AG09319 (cell line): ENCODE data around the gene TPBG.

ENCODE experiments used
- DNase-seq: peaks from one replicate; pipeline ENCODE4 v3.0.0-alpha.2; 2010; ENCODE audit warnings: low read depth; ENCODE audit errors: extremely low read depth
- TF ChIP-seq, protein P1 (sequence below): IDR thresholded peaks from 2 replicates; pipeline ENCODE4 v1.5.1; 2011; ENCODE audit warnings: low read depth, mild to moderate bottlenecking, inconsistent platforms, low read length, moderate library complexity

The TPBG gene

DNA sequence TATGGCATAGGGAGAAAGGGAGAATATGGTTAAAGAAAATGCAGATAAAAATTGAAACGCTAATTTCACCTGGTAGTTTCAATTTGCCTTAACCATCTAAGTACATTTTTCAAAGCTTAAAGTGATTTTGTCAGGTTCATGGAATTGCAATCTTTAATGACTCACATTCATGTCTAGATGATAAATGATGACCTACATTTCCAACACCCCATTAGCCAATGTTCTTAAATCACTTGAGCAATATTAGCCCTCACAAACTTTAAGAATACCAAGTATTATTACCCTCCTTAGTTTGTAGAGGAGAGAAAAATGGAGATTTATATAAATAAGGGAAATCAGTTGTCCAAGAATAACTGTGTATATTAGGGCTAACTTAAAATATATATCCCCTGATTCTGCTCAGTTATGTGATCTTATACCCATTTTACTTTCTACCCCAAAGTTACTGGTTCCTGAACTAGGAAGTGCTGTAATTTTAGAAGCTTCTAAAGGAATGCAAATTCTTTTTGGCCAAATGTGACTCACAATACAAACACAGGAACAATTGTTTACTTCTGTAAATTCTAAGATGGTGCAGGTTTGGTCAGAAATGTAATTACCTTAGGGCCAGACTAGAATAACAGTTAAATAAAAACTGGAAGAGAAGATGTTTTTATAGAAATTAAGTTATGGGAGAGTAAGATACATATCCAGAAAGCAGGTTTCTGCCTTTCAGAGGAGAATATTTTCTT, 34.5 kb downstream of the TPBG start:
- DNase-seq, result no peak
- TF ChIP-seq, protein P1, sequence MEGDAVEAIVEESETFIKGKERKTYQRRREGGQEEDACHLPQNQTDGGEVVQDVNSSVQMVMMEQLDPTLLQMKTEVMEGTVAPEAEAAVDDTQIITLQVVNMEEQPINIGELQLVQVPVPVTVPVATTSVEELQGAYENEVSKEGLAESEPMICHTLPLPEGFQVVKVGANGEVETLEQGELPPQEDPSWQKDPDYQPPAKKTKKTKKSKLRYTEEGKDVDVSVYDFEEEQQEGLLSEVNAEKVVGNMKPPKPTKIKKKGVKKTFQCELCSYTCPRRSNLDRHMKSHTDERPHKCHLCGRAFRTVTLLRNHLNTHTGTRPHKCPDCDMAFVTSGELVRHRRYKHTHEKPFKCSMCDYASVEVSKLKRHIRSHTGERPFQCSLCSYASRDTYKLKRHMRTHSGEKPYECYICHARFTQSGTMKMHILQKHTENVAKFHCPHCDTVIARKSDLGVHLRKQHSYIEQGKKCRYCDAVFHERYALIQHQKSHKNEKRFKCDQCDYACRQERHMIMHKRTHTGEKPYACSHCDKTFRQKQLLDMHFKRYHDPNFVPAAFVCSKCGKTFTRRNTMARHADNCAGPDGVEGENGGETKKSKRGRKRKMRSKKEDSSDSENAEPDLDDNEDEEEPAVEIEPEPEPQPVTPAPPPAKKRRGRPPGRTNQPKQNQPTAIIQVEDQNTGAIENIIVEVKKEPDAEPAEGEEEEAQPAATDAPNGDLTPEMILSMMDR, result no peak

DNA sequence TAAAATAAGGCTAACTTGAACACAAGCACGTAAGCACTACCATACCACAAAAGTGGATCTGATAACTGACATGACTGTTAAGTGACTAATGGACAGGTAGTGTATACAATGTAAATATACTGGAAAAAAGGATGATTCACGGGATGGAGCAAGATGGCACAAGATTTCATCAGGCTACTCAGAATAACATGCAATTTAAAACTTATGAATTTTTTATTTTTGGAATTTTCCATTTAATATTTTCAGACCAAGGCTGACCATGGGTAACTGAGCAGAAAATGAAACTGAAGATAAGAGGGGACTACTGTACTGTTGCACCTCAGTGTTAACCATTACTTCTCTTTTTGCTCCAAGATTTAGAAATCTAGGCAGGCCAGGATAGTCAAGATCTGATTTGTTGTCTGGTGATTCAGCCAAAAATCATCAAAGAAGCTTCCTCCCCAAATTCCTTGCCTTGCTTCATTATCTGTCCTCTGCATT, 45.4 kb downstream of the TPBG start:
- TF ChIP-seq, protein P1, result no peak

DNA sequence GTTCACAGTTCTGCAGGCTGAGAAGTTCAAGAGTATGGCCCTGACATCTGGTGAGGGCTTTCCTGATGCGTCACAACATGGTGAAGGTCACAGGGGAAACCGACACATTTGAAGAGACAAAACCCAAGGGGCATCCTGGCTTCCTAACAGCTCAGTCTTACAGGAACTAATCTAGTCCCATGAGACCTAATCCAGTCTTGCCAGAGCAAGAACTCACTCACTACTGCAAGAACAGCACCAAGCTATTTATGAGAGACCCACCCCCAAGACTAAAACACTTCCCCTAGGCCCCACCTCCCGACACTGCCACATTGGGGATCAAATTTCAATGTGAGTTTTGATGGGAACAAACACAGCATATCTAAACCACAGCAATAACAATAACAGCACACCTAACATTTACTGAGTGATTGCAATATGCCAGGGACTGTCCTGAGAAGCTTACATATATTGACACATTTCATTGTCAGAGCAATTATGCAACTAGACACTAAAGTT, 46.6 kb downstream of the TPBG start:
- TF ChIP-seq, protein P1, result no peak
- no peak for DNase-seq

More for the DNA sequence above, 45.4 kb downstream of the TPBG start:
- no peak for DNase-seq

DNA sequence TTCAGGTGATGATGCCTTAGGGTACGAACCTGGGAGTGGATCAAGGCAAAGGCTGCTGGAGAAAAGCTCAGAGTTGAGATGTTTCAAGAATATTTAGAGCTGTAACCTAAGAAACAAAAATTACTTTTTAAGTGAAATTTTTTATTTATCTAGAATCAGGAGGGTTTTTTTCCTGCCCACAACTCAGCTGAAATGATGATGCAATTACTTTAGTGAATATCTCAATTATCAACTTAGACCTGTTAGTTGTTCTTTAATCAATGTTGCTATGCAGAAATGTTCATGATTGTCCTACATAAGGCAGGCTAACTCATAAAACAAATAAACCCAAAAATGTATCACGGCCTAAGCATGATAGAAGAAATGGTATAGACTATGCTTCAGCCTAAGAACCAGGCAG, 50.3 kb downstream of the TPBG start:
- TF ChIP-seq, protein P1, result no peak
- no peak for DNase-seq

DNA sequence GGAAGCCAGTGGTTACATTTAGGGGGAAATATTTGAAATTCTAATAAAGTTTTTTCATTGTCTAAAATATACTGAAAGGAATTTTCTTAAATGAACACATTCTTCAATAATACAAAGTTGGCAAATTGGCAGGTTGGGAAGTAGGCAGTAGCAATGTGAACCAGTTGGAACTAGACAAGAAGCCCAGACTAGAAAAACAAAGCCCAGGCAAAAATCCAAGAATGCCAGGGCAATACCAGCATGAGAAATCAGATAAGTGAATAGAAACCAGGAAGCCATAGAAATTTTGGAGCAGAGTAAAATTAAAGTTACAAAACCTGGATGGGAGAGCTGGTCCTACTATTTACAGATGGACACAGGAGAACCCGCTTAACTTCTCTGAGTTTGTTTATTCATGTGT, 52.2 kb downstream of the TPBG start:
- DNase-seq, result no peak
- TF ChIP-seq, protein P1, result no peak

DNA sequence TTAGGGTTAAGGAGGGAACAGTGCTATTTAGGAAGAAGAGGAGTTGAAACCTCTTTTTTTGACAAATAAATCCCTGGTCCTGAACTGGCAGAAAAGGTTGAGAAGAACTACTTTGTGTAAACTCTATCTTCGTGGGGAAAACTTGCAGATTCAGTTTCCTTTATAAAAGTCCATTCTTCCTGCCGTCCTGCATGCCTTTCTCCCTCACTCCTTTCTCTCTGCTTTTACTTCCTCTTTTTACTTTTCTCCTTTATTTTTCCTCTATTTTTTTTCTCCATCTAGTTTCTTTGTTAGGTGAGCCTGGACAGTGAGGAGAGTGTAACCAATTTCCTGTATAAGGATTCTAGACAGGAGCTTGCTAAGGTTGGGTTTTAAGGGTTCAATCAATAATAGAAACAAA, 52.7 kb downstream of the TPBG start:
- DNase-seq, result no peak
- TF ChIP-seq, protein P1, result no peak
